HepG2 (cell line): Measurements from ENCODE around the gene NID2.

Experiments used
- MAFG ChIP-seq: sonication (generic); formaldehyde crosslinking; IDR thresholded peaks from 2 replicates; pipeline ENCODE4 v1.5.1; 2020; ENCODE audit warnings: mild to moderate bottlenecking, missing genetic modification reagents
- STAT6 ChIP-seq: sonication (generic); formaldehyde crosslinking; IDR thresholded peaks from 2 replicates; pipeline ENCODE4 v1.4.0; 2020; ENCODE audit warnings: missing genetic modification reagents, mild to moderate bottlenecking, borderline replicate concordance
- TAF1 ChIP-seq: sonication (generic); formaldehyde crosslinking; IDR thresholded peaks from 2 replicates; pipeline ENCODE4 v1.4.0; 2020; ENCODE audit warnings: missing genetic modification reagents
- ZNF605 ChIP-seq: sonication (generic); formaldehyde crosslinking; IDR thresholded peaks from 2 replicates; pipeline ENCODE4 v1.8.0; 2022; ENCODE audit warnings: mild to moderate bottlenecking, missing genetic modification reagents
- ZNF780A ChIP-seq: sonication (generic); formaldehyde crosslinking; IDR thresholded peaks from 2 replicates; pipeline ENCODE4 v1.8.0; 2022; ENCODE audit warnings: mild to moderate bottlenecking, missing genetic modification reagents, moderate library complexity
- ZNF839 ChIP-seq: sonication (generic); formaldehyde crosslinking; IDR thresholded peaks from 2 replicates; pipeline ENCODE4 v1.4.0; 2020; ENCODE audit warnings: missing genetic modification reagents, mild to moderate bottlenecking, borderline replicate concordance

GRCh38 chr14:51977075-51977474, 91.8 kb downstream of the NID2 start:
- no peak for TF ChIP-seq ZNF780A
- TF ChIP-seq STAT6 (CRISPR knock-in tag) = no peak
- TF ChIP-seq ZNF605 (CRISPR knock-in tag) = no peak
- TF ChIP-seq TAF1 = no peak
- no peak for TF ChIP-seq MAFG (CRISPR knock-in tag)
- no peak for TF ChIP-seq ZNF839
